DMS53 (cell line): ENCODE measurements around the gene PCSK6.
"Not testable (repeated sequence)": the region's sequence is repeated elsewhere in the genome, so short reads cannot be mapped to it uniquely, and the experiment has no call there.

Source experiments
- DNase-seq: peaks from one replicate; lab custom pipeline; 2025; lab: John Stamatoyannopoulos, UW

The PCSK6 gene

DNA sequence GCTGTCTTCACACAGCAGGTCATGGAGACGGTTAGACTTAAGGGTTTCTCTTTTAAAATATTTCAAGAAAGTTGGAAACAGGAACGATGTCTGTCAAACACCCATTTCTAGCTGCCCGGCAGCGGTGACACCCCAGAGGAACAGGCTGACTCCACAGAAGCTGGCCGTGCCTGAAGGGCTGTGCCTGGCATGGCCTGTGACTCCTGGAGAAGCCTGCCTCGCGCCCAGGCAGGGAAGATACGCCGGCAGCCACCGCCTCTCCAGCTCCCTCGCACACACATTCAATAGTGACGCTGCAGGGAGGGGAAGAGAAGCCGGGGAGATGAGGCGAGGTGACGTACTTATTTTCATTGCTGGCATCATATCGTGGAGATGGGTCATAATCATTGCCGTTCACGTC is 59.9 kb downstream of the PCSK6 start:
- DNase-seq, result no peak

DNA sequence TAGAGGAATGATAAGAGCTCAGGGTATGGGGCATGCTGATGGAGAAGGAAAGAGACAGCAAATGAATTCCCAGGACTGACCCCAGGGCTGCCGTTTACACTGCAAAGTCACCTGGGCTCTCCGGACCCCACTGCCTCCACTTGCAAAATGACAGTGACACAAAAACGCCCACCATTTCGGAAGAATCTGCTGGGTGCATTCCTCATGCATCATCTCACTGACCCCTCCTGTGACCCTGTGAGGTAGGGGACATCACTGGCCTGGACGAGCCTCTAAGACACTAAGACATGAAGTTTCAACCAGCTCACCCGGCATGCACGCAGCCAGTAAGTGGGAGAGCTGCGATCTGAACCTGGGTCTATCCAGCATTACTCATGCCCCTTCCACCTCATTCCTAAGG is 60.3 kb downstream of the PCSK6 start:
- no peak for DNase-seq

DNA sequence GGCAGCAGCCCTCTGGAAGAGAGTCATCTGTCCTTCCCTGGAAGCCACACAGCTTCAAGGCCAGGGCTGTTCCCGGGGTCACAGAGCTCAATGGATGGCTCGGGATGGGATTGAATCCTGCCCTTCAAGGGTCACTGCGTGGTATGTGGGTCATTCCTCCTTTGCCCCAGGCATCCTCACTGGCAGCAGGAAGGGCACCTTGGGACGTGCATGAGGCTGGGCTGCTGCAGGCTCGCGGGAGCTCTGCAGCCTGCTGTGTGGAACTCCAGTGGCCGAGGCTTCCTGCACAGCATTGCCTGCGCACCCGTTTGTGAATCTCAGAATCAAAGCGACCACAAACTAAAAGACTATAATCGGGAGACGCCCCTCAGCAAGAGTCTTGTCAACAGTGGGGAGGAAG is 60.7 kb downstream of the PCSK6 start:
- DNase-seq, result no peak

DNA sequence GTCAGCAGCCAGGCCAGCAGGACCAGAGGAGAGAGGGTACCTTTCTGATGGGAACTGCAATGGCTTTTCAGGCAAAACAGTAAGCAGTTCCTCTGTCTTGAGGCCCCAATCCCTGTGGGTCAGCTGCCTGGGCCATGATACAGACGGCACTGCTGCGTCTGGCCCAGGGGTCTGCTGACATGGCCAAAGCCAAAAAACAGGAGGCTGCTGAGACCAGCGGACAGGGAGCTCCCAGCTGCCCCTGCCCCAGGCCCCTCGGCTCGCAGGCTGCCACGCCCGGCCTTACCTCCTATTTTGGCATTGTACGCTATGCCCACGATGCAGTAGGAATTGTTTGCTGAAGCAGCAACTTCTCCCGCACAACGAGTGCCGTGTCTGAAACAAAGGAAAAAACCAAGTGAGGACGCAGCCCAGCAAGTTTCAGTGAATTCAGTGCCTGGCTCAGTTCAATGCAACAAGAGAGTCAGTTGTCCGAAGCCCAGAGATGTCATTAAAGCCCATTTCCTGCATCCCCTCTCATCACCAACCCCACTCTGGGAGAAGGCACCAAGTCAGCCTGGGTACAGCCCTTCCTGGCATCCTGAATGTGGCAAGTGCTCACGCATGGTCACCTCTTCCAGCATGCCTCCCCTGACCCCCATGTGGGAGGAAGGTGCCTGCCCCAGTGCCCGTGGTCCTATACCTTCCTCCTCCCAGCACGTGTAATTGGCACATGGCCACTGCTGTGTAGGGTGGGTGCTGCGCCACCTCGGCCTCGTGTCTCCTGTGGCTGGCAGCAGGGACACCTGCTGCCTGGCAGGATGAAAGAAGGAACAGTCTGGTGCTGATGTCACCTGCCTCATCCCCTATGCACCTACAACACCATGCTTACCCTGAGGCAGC is 61.7 kb downstream of the PCSK6 start:
- no peak for DNase-seq

DNA sequence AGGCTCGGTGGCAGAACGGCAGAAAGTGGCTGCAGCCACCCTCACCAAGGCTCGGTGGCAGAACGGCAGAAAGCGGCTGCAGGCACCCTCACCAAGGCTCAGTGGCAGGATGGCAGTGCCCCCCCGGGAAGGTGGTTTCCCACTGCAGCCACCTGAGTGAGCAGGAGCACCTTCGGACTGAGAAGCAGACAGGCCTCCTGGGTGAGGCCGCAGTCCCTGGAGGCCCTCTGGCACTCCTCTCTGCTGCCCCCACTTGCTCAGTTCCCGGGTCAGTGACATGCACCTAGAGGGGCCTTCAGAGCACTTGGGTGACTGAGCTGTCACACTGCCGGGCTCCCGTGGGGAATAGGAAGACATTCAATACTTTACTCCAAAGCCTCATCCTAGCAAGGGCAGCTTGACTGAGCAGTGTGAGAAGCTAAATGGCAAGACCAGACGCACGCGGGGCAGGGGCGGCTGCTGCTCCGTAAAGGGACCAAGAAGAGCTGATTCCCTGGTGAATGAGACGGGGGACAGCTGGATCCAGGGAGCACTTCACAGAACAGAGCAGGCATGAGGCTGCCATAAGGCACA is 62.7 kb downstream of the PCSK6 start:
- DNase-seq, result no peak

DNA sequence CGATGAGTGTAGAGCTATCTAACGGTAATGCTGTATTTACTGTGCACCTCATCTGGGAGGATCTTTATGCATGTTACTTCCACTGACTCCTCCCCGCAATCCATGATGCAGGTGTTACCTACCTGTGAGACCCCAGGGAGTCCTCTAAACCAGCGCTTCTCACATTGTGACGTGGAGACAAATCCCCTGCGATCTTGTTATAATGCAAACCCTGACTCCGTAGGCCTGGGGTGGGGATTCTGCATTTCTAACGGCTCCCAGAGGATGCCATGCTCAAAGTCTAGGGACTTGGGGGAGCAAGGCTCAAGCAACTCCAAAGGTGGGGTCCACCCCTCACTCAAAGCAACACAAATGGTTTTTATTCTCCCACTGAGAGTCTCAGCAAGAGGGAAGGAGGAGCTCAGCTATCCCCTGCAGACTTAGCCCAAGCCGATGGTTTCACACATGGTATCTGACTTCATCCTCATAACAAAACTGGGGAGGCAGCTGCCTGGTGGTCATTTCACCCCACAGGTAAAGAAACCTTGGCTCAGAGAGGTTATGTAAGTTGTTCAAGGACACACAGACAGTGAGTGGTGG is 63.6 kb downstream of the PCSK6 start:
- no peak for DNase-seq

DNA sequence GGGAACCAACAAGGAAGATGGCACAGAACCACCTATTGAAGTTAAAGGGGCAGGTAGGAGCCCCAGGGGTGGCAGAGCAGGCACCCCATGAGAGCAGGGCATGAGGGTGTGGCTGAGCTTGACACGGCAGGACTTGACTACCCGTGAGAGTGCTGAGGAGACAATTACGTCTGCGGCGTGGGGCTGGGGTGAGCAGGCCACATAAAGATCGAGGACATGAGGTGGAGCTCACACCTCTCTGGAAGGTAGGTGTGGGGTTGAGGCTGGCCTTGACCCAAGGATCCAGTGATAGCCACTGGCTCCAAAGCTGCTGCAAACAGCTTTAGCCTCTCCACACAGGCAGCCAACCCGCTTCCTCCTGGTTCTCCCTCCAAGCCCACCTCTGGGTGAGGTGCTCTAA is 64.5 kb downstream of the PCSK6 start:
- DNase-seq, result no peak

DNA sequence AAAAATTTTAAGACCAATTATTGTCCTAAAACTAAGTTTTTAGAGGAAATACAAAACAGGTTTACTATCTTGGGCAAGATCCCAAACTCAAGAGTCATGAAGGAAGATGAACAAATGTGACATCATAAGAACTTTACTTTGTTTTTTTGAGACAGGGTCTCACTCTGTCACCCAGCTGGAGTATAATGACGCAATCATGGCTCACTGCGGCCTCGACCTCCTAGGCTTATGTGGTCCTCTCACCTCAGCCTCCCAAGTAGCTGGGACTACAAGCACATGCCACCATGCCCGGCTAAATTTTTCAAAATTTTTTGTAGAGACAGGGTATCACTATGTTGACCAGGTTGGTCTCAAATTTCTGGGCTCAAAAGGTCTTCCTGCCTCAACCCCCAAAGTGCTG is 69.3 kb downstream of the PCSK6 start:
- no peak for DNase-seq

DNA sequence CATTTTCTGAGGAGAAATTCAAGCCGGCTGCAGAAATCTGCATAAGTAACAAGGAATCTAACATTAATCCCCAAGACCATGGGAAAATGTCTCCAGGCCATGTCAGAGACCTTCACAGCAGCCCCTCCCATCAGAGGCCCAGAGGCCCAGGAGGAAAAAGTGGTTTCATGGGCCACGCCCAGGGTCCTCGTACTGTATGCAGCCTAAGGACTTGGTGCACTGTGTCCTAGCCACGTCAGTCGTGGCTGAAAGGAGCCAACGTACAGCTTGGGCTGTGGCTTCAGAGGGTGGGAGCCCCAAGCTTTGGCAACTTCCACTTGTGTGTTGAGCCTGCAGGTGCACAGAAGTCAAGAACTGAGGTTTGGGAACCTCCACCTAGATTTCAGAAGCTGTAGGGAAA is 73.0 kb downstream of the PCSK6 start:
- not testable (repeated sequence) for DNase-seq

DNA sequence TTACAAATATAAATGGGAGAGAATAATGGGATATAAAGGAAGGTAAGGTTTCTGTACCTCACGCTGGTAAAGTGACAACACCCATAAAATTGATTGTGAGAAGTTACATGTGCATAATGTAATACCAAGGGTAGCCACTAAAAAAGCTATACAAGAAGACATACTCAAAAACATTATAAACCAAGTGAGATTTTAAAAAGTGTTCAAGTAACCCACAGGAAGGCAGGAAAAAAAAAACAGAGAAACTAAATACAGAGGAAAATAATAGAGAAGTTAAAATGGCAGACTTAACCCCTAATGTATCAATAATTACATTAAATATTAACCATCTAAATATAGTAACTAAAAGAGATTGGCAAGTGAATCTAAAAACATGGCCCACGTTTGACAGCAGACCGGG is 76.3 kb downstream of the PCSK6 start:
- no peak for DNase-seq

DNA sequence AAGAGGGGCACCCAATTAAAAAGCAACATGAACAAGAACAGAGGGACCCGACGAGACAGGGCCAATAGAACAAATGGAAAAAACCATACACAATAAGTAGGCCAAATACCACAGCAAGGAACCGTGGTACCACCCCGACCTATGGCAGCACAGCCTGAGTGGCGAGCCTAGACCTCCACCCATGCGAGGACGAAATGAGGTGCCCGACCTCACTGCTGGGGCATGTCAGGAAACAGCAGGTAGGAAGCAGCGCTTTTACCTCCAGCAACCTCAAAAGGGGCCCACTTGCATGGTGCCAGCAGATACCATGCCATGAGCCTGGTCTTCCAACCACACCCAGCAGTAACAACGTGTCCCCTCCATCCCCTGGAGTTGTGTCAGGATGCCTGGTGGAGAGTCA is 77.9 kb downstream of the PCSK6 start:
- no peak for DNase-seq

DNA sequence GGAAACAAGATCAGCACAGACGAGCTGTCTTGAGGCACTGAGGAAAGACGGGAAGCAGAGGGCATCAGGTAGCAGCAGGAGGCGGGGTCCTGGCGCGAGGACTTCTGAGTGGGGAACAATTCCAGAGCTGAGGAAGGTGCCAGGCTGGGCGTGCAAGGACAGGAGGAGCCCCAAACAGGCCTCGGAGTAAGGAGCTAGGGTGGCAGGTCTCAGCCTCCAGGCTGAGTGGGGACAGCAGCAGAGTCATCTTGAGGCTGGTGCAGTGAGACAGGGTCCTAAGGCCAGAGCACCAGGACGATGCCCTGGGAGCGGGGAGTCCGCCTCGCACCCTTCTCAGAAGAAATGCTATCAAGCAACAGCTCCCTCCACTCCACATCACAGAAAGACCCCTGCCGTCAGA is 78.4 kb downstream of the PCSK6 start:
- no peak for DNase-seq

DNA sequence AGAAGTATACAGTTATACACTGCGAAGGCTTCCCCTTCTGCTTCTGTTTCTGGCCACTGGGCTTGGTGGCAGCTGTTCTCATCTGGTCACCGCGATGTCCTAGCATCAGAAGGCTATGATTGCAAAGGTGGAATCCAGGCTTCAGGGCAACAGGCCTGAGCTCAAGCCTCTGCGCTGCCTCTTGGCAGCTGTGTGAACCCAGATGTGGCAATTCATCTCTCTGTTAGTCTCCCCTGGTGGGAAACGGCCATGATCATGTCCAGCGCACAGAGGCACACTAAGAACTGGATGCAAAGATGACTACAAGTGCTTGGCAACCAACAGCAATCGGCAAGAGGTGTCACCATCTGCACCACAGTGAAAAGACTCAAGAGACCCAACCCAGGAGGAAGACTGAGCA is 78.9 kb downstream of the PCSK6 start:
- DNase-seq, result no peak

DNA sequence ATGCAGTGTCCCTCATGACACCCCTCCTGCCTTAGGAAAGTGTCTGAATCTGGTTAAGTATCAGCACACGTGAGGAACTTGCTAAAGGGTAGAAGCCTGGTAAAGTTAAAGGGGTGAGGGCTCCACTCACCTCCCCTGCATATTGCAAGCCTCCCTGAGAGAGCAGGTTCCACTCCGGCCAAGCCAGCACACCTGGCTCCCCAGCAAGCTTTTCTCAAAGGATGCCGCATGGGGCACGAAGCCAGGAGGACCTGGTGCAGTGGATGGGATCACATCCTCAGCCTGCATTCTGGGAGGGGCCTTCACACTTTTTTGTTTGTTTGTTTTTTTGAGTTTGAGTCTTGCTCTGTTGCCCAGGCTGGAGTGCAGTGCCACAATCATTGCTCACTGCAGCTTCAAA is 79.9 kb downstream of the PCSK6 start:
- no peak for DNase-seq

DNA sequence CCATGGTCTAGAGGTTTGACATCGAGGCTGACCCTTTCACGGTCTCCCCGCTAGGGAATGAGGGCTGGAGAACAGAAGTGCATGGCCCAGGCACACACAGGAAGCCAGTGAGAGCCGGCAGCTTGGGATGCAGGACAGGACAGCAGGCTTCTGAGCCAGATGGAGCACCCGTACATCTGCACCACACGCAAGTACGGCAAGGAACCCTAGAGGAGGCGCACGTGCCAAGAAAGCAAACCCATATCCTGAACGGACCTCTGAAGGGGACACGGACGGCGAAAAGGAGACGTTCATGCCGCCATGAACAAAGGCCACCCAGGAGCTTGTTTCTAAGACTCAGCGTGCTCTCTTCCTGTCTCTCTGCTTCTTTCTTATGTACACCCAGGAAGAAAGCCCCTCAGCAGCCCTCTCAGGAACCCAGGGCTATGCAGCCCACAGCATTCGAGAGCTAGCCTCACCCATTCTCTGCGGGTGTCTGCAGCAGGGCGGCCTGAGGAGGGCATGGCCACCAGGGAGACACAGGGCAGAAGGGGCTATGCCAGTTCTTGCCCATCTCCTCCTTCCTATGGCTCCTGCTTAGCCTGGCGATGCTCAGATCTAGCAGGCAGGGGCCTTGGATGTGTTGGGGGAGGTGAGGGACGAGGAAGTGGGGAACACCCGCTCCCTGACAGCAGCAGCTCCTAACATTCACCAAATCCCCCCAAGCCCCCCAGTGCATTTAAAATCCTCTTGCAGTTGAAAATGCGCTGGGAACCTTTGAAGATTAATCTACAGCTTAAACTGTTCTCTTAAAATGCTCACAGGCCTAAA is 81.3 kb downstream of the PCSK6 start:
- DNase-seq, result no peak

DNA sequence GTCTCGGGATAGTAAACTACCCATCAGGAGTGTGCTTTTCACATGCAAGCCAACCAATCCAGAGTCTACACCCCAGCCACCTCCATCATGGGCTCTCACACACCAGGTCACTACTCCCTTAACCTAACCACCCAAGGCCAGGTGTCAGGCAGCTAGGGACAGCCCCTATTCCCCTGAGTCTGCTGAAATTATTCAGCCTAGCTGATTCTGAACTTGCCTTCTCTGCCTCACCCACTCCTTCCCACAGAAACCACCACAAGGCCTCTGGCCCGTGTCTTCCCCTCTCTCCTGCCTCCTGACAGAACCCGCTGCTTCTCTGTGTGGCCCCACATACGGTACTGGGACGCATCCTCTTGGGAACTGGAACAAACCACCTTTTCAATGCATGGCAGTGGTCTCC is 82.1 kb downstream of the PCSK6 start:
- no peak for DNase-seq

DNA sequence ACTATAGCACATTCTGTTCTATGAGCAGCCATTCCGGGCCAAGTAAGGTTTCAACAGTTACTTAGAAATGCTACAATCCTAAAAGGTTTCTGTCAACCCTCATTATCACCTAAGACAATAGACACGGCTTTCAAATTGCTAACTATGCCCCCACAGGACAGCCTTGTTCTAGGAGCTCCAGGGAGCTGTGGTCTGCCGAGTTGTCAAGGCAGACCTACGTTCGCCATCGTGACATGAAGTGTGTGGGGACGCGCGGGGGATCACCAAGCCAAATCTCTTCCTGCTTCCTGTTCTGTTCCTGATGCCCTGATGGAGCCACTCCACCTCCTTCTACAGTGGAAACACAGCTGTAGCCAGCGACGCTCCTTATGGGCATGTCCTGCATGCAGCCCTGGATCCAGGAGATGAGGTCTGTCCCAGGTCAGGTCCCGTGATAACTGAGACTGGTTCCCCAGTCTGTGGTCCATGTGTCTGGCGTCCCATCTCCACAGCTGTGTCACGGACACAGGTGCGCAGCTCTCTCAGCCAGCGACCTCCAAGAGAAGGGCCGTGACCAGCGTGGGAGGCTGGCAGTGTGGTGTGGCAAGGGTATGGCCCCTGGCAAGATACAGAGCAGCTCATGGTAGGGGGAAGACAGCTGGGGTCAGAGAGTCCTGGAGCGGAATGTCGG is 82.8 kb downstream of the PCSK6 start:
- DNase-seq, result no peak

DNA sequence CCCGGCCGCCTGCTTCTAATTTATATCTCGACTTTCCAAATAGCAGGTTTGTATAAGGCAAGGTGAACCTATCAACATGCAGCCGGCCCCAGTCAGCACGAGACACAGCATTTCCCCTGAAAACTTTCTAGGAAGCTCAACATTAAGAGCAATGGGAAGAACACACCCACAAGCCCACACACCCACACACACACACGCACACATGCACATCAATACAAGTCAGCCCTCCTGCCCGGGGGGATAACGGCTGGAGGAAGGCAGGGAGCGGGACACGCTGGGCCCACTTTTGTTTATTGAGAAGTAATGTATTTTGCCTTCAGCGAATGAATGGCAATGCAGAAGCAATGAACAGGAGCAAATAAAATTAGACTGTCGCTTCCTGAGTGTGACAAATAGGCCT is 83.5 kb downstream of the PCSK6 start:
- DNase-seq, result no peak

DNA sequence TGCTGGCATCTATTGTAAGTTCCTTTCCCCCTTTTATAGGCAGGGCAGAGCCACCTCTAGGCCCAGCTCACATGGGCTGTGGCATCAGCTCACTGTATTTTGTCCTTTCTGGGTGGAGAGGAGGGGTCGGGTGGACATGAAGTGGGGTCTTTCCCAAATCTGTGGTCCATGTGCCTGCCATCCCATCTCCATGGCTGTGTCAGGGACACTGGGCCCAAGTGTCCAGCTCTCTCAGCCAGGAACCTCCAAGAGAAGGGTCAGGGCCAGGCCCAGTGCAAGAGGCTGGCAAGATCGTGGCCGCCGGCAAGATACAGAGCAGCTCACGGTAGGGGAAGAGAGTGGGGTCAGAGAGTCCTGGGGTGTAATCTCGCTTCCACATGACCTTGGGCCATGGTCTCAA is 85.3 kb downstream of the PCSK6 start:
- no peak for DNase-seq

DNA sequence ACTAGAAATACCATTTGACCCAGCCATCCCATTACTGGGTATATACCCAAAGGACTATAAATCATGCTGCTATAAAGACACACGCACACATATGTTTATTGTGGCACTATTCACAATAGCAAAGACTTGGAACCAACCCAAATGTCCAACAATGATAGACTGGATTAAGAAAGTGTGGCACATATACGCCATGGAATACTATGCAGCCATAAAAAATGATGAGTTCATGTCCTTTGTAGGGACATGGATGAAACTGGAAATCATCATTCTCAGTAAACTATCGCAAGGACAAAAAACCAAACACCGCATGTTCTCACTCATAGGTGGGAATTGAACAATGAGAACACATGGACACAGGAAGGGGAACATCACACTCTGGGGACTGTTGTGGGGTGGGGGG is 86.6 kb downstream of the PCSK6 start:
- DNase-seq, result not testable (repeated sequence)

DNA sequence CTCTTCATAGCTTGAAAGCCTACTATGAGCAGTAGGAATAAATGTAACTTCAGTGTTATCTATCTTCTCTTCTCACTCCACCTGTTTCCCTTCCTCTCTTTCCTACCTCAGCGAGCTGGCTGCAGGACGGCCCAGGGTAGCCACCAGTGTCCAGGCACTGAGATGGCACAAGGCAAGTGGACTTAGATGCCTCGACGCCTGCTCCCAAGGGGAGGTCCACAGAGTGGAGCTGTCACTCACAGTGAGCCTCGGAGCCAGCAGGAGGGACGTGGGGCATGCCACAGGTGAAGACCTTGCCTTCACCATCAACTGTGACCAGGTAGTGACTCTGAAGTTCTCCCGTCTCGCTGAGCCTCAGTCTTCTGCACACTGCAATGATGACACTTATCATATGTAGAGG is 88.2 kb downstream of the PCSK6 start:
- no peak for DNase-seq

DNA sequence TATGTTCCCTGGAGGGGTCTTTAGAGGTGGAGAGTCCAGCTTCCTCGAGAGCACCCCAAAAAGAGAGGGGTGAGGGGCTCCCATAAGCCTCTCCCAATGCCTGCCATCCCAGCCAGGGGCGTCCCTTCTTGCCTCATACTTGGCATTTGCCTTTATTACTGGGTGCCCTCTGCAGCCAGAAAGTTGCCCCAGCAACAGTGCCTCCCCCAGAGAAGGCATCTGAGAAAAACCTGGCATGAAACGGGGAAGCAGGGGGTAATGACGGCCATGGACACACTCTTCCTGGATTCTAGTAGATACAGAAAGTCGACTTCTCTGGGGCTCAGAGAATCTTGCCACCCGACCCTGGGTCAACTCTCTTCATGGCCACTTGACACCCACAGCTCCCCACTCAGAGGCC is 90.1 kb downstream of the PCSK6 start:
- no peak for DNase-seq
